Measurements from ENCODE around the gene NEDD4.
"Not testable (repeated sequence)": the region's sequence is repeated elsewhere in the genome, so short reads cannot be mapped to it uniquely, and the experiment has no call there.

NEDD4 gene

GRCh38 chr15:55821740-55822139 is 171.7 kb downstream of the NEDD4 start:
- DNase-seq: not testable (repeated sequence)

- DNase-seq: no peak
Measured at GRCh38 chr15:55820043-55820442, 173.4 kb downstream of the NEDD4 start.

GRCh38 chr15:55819397-55820034 is 173.9 kb downstream of the NEDD4 start:
- no peak for DNase-seq

- no peak for DNase-seq
Measured at GRCh38 chr15:55816017-55816416, 177.4 kb downstream of the NEDD4 start.

- no peak for DNase-seq
Measured at GRCh38 chr15:55802600-55803376, 190.6 kb downstream of the NEDD4 start.

GRCh38 chr15:55800216-55800615 is 193.2 kb downstream of the NEDD4 start:
- DNase-seq: no peak

- DNase-seq: peak; percentile 37
Measured at GRCh38 chr15:55799291-55800212, 193.9 kb downstream of the NEDD4 start.

GRCh38 chr15:55796321-55796965 is 197.0 kb downstream of the NEDD4 start:
- DNase-seq: no peak

- no peak for DNase-seq
Measured at GRCh38 chr15:55795031-55795430, 198.4 kb downstream of the NEDD4 start.

GRCh38 chr15:55791551-55792400 is 201.6 kb downstream of the NEDD4 start:
- no peak for DNase-seq

GRCh38 chr15:55789066-55789660 is 204.2 kb downstream of the NEDD4 start:
- peak; percentile 53 for DNase-seq

- no peak for DNase-seq
Measured at GRCh38 chr15:55786341-55786740, 207.1 kb downstream of the NEDD4 start.

- DNase-seq: not testable (repeated sequence)
Measured at GRCh38 chr15:55785593-55785992, 207.8 kb downstream of the NEDD4 start.

- no peak for DNase-seq
Measured at GRCh38 chr15:55784286-55784685, 209.1 kb downstream of the NEDD4 start.

- DNase-seq: no peak
Measured at GRCh38 chr15:55782901-55783300, 210.5 kb downstream of the NEDD4 start.

- no peak for DNase-seq
Measured at GRCh38 chr15:55780292-55780691, 213.1 kb downstream of the NEDD4 start.

GRCh38 chr15:55778932-55779331 is 214.5 kb downstream of the NEDD4 start:
- DNase-seq: no peak

Measured in hematopoietic multipotent progenitor cell treated with erythropoietin and hydrocortisone succinate and interleukin-3 and kit ligand, for 8 days (in vitro differentiated cells).